Osteocyte (in vitro differentiated cells): Measurements from ENCODE around the gene CDK8. TPM values are rescaled to one million over a fixed set of nuclear protein-coding genes. Genes with fewer than 3 reads are reported as not detected.

Experiments
- DNase-seq: peaks from one replicate; pipeline ENCODE4 v3.0.0; 2021; ENCODE audit warnings: mixed read lengths; ENCODE audit not compliant: unreplicated experiment; ENCODE audit errors: extremely low spot score
- H3K27ac Mint-ChIP-seq: one replicate; pipeline ENCODE4 v1.8.0; 2021; ENCODE audit warnings: mild to moderate bottlenecking, mixed read lengths; ENCODE audit not compliant: unreplicated experiment
- H3K27me3 Mint-ChIP-seq: one replicate; pipeline ENCODE4 v1.8.0; 2021; ENCODE audit warnings: mixed read lengths; ENCODE audit not compliant: unreplicated experiment
- H3K36me3 Mint-ChIP-seq: one replicate; pipeline ENCODE4 v1.8.0; 2021; ENCODE audit warnings: mixed read lengths; ENCODE audit not compliant: unreplicated experiment
- H3K4me1 Mint-ChIP-seq: one replicate; pipeline ENCODE4 v1.8.0; 2021; ENCODE audit warnings: mixed read lengths; ENCODE audit not compliant: unreplicated experiment
- H3K4me3 Mint-ChIP-seq: one replicate; pipeline ENCODE4 v1.8.0; 2021; ENCODE audit warnings: mild to moderate bottlenecking, moderate library complexity, mixed read lengths; ENCODE audit not compliant: unreplicated experiment
- H3K9me3 Mint-ChIP-seq: one replicate; pipeline ENCODE4 v1.8.0; 2021; ENCODE audit warnings: mixed read lengths; ENCODE audit not compliant: unreplicated experiment
- total RNA-seq: library from RNA; stranded (reverse); gene quantifications from 2 replicates; pipeline ENCODE4 v1.2.1, GENCODE V29; 2021
- TF ChIP-seq, protein P1 (sequence below): fragments of 200-600 bp; sonication (generic); IDR thresholded peaks from 2 replicates; pipeline ENCODE4 v1.5.0; 2021; ENCODE audit warnings: antibody characterized with exemption, mild to moderate bottlenecking, moderate library complexity

The CDK8 gene
- total RNA-seq, 1 donor from 2014 or later = 12.2 TPM

DNA sequence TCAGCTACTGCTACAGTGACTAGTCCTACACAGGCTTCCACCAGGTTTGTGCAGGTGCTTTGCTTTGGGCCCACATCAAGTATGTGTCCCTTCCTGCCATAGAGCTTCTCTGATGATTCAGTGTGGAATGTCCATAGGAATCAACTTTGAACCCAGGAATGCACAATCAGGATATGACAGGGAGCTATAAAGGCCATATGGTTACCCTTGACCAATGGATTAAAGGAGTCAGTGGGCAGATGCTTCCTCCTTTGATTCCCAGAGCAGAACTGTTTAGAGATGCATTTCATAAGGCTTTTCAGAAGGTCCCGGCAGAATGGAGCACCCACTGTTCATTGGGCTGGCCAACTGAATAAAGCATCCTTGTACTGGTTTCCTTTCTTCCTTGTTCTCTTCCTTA lies 158.3 kb downstream of the CDK8 start:
- no peak overlapping the region for H3K27ac Mint-ChIP-seq
- DNase-seq = no peak
- TF ChIP-seq, protein P1, sequence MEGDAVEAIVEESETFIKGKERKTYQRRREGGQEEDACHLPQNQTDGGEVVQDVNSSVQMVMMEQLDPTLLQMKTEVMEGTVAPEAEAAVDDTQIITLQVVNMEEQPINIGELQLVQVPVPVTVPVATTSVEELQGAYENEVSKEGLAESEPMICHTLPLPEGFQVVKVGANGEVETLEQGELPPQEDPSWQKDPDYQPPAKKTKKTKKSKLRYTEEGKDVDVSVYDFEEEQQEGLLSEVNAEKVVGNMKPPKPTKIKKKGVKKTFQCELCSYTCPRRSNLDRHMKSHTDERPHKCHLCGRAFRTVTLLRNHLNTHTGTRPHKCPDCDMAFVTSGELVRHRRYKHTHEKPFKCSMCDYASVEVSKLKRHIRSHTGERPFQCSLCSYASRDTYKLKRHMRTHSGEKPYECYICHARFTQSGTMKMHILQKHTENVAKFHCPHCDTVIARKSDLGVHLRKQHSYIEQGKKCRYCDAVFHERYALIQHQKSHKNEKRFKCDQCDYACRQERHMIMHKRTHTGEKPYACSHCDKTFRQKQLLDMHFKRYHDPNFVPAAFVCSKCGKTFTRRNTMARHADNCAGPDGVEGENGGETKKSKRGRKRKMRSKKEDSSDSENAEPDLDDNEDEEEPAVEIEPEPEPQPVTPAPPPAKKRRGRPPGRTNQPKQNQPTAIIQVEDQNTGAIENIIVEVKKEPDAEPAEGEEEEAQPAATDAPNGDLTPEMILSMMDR = no peak

DNA sequence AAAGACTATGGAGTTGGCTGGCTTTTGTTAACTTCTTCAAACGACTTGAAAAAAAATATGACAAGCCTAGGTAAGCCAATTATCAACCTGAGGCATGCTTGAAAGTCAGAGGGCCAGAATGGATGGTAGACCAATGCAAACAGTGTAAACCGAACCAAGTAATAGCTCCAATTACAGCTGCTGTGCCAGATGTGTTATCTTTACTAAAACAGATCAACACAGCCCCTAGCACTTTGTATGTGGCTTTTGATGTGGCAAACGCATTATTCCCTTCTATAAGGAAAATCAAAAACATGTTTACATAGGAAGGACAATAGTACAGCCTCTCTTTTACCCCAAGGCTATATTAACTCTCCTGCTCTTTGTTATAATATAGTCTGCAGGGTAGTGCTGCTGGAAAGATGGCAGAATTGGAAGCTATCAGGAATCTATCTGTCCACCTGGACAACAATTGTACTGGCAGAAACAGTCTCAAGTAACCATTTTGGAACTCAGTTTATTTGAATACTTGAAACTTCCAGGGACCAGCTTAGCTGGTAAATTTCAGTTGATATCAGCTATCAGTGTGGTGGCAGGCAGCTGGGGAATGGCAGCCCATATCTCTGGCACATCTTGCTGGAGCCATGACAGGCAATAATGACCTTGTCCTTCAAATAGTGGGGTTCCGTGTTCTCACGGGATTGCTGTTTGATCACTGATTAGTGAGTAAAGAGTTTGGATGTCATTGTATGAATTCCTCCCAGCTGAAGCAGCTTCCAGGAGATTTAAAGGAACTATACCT lies 159.2 kb downstream of the CDK8 start:
- peaks cover 12% of the 10 kb centered on the region for H3K9me3 Mint-ChIP-seq
- no peak for DNase-seq
- peaks cover 4% of the 10 kb centered on the region for H3K36me3 Mint-ChIP-seq
- H3K4me3 Mint-ChIP-seq = no peak overlapping the region
- H3K4me1 Mint-ChIP-seq = no peaks in the 10 kb centered on the region
- TF ChIP-seq, protein P1 = no peak
- H3K27ac Mint-ChIP-seq = no peak overlapping the region
- no peaks in the 10 kb centered on the region for H3K27me3 Mint-ChIP-seq

More for the DNA sequence above, 158.3 kb downstream of the CDK8 start:
- H3K4me1 Mint-ChIP-seq = no peaks in the 10 kb centered on the region
- H3K4me3 Mint-ChIP-seq = no peak overlapping the region
- H3K36me3 Mint-ChIP-seq = peaks cover 4% of the 10 kb centered on the region
- H3K9me3 Mint-ChIP-seq = peaks cover 12% of the 10 kb centered on the region
- H3K27me3 Mint-ChIP-seq = no peaks in the 10 kb centered on the region

DNA sequence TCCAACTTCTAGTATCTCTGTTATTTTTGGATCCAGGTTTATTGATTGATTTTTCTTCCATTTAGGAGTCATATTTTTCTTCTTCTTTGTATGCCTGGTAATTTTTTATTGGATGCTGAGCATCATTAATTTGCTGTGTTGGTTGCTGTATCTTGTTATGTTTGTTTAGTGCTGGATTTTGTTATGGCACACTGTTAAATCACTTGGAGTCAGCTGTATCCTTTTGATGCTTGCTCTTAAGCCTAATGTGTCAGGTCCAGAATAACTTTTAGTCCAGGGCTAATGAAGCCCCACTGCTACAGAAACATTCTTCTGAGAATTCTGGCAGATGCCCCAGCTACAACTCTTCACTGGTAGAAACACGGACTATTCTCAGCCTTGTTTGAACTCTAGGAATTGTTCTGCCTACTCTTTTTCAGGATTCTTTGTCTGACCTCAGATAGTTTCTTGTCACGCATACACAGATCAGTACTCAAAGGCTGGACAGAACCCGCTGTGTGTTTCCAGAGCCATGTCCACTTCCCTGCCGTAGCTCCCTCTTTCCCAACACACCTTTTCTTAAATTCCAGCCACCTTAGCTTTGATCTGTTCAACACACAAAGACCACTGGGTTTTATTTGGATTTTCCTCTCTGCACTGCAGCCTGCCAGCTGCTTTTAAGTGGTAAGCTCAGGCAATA lies 166.5 kb downstream of the CDK8 start:
- DNase-seq = no peak
- peaks cover 3% of the 10 kb centered on the region for H3K4me1 Mint-ChIP-seq
- no peaks in the 10 kb centered on the region for H3K36me3 Mint-ChIP-seq
- TF ChIP-seq, protein P1 = no peak
- no peak overlapping the region for H3K27ac Mint-ChIP-seq
- no peak overlapping the region for H3K4me3 Mint-ChIP-seq
- no peaks in the 10 kb centered on the region for H3K27me3 Mint-ChIP-seq
- no peaks in the 10 kb centered on the region for H3K9me3 Mint-ChIP-seq

DNA sequence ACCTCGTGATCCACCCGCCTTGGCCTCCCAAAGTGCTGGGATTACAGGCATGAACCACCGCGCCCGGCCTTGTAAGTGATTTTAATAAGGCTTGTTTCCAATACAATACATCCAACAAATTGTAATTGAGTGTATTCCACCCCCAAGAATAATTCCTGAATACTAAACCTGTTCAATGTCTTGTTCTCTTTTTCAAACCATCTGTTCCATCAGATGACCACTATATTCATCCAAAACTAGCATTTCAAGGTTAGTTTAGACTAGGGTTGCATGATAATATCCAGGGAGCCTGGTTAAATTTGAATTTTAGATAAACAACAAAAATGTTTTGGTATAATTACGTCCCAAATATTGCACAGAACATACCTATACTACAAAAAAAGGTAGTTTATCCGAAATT lies 168.1 kb downstream of the CDK8 start:
- H3K27ac Mint-ChIP-seq = no peak overlapping the region
- TF ChIP-seq, protein P1 = no peak
- no peaks in the 10 kb centered on the region for H3K9me3 Mint-ChIP-seq
- H3K36me3 Mint-ChIP-seq = no peaks in the 10 kb centered on the region
- H3K4me3 Mint-ChIP-seq = no peak overlapping the region
- peaks cover 5% of the 10 kb centered on the region for H3K4me1 Mint-ChIP-seq
- no peaks in the 10 kb centered on the region for H3K27me3 Mint-ChIP-seq
- DNase-seq = no peak

DNA sequence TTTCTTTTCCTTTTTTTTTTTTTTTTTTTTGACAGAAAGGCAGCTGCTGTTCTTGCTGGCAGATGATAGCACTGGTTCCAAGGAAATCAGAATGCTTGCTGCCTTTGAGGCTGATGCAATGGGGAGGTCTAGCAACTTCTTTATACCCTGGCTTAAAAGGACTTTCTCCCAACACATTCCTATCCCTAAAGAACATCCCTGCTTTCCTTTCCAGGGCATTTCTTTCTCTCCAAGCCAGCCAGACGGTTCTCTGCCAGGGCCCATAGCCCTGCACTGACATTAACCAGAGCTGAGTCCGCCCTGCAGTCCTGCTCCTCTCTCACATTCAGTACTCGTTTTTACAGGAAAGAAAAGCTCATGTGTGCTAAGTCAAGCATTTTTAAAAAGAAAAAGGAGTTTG lies 169.7 kb downstream of the CDK8 start:
- no peak overlapping the region for H3K4me3 Mint-ChIP-seq
- H3K9me3 Mint-ChIP-seq = no peaks in the 10 kb centered on the region
- TF ChIP-seq, protein P1 = no peak
- no peak overlapping the region for H3K27ac Mint-ChIP-seq
- DNase-seq = no peak
- peaks cover 2% of the 10 kb centered on the region for H3K27me3 Mint-ChIP-seq
- no peaks in the 10 kb centered on the region for H3K36me3 Mint-ChIP-seq
- peaks cover 5% of the 10 kb centered on the region for H3K4me1 Mint-ChIP-seq
